NCI-H524 (cell line): Measurements from ENCODE around the gene DTYMK.
"Not testable (repeated sequence)": the region's sequence is repeated elsewhere in the genome, so short reads cannot be mapped to it uniquely, and the experiment has no call there.

Source experiments
- DNase-seq, 2 experiments: peaks; one replicate each; lab custom pipeline; 2025; lab: John Stamatoyannopoulos, UW

The DTYMK gene

GRCh38 chr2:241671457-241672240 lies 15.0 kb downstream of the DTYMK start:
- DNase-seq: no peak

- DNase-seq: no peak
Measured at GRCh38 chr2:241670333-241671110, 16.1 kb downstream of the DTYMK start.

- DNase-seq: no peak
Measured at GRCh38 chr2:241668839-241669238, 17.8 kb downstream of the DTYMK start.

GRCh38 chr2:241668354-241668753 lies 18.3 kb downstream of the DTYMK start:
- no peak for DNase-seq

GRCh38 chr2:241666627-241667400 lies 19.8 kb downstream of the DTYMK start:
- no peak for DNase-seq

- no peak for DNase-seq
Measured at GRCh38 chr2:241665731-241666440, 20.7 kb downstream of the DTYMK start.

- not testable (repeated sequence) for DNase-seq
Measured at GRCh38 chr2:241662731-241663130, 23.9 kb downstream of the DTYMK start.

GRCh38 chr2:241660593-241661213 lies 25.9 kb downstream of the DTYMK start:
- no peak for DNase-seq

- DNase-seq: peak; percentile 30 to 60
Measured at GRCh38 chr2:241659150-241659739, 27.4 kb downstream of the DTYMK start.

- DNase-seq: no peak
Measured at GRCh38 chr2:241658296-241658695, 28.3 kb downstream of the DTYMK start.

- DNase-seq: no peak
Measured at GRCh38 chr2:241657786-241658254, 28.8 kb downstream of the DTYMK start.

- DNase-seq: no peak
Measured at GRCh38 chr2:241656190-241656741, 30.3 kb downstream of the DTYMK start.

- no peak for DNase-seq
Measured at GRCh38 chr2:241655516-241656189, 31.0 kb downstream of the DTYMK start.

GRCh38 chr2:241654551-241654950 lies 32.1 kb downstream of the DTYMK start:
- no peak for DNase-seq

- DNase-seq: no peak
Measured at GRCh38 chr2:241653210-241653750, 33.3 kb downstream of the DTYMK start.

- DNase-seq: no peak
Measured at GRCh38 chr2:241652722-241653121, 33.9 kb downstream of the DTYMK start.

GRCh38 chr2:241652142-241652541 lies 34.5 kb downstream of the DTYMK start:
- DNase-seq: no peak

- DNase-seq: no peak
Measured at GRCh38 chr2:241649927-241650326, 36.7 kb downstream of the DTYMK start.

GRCh38 chr2:241649404-241649803 lies 37.2 kb downstream of the DTYMK start:
- DNase-seq: peak; percentile 12 to 50

GRCh38 chr2:241648453-241648852 lies 38.2 kb downstream of the DTYMK start:
- no peak for DNase-seq
